Upper lobe of left lung (tissue), 4 donors: ENCODE measurements around the gene WDR38.
"Not testable (repeated sequence)": the region's sequence is repeated elsewhere in the genome, so short reads cannot be mapped to it uniquely, and the experiment has no call there.

Experiments
- EP300 ChIP-seq, 4 donors: sonication (generic); formaldehyde crosslinking; IDR thresholded peaks; one replicate each; pipeline ENCODE4 v1.5.1; 2017; ENCODE audit warnings: antibody characterized with exemption in 4 of 4, control low read depth in 2 of 4
- POLR2A ChIP-seq, 4 donors: fragments of 450-650 bp; IDR thresholded peaks; one replicate each; pipeline ENCODE4 v1.5.1; 2016 to 2017; ENCODE audit warnings: antibody characterized with exemption in 4 of 4, mild to moderate bottlenecking in 2 of 4
- TF ChIP-seq, protein P1 (sequence below), 6 experiments: fragments of 450-650 bp in 4 of 6; fragments of 200-600 bp in 2 of 6; sonication (generic) in 2 of 6; IDR thresholded peaks; one replicate each; pipeline ENCODE4 v1.5.1; 2016 to 2019; ENCODE audit warnings: antibody characterized with exemption in 6 of 6

DNA sequence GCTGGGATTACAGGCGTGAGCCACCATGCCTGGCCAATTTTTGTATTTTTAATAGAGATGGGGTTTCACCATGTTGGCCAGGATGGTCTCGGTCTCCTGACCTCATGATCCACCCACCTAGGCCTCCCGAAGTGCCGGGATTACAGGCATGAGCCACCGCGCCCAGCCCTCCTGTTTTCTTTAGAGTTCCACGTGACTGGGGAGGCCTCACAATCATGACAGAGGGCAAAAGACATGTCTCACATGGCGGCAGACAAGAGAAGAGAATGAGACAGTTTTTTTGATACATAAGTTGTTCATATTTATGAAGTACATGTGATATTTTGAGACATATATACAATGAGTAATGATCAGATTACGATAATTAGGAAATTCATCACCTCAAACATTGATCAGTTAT is 6.8 kb upstream of the WDR38 start:
- TF ChIP-seq, protein P1, sequence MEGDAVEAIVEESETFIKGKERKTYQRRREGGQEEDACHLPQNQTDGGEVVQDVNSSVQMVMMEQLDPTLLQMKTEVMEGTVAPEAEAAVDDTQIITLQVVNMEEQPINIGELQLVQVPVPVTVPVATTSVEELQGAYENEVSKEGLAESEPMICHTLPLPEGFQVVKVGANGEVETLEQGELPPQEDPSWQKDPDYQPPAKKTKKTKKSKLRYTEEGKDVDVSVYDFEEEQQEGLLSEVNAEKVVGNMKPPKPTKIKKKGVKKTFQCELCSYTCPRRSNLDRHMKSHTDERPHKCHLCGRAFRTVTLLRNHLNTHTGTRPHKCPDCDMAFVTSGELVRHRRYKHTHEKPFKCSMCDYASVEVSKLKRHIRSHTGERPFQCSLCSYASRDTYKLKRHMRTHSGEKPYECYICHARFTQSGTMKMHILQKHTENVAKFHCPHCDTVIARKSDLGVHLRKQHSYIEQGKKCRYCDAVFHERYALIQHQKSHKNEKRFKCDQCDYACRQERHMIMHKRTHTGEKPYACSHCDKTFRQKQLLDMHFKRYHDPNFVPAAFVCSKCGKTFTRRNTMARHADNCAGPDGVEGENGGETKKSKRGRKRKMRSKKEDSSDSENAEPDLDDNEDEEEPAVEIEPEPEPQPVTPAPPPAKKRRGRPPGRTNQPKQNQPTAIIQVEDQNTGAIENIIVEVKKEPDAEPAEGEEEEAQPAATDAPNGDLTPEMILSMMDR (IDR thresholded peaks at IDR 0.05) = not testable (repeated sequence)
- not testable (repeated sequence) for TF ChIP-seq EP300, POLR2A (IDR thresholded peaks at IDR 0.05)
